ENCODE results near the gene ANKHD1. TPM values are rescaled to one million over a fixed set of nuclear protein-coding genes. Genes with fewer than 3 reads are reported as not detected.

ANKHD1 gene
- total and polyA plus RNA-seq, 9 of the 15 experiments (the other 6 are each of a cell fraction or from before 2014, with no cell fraction given): 38.9 to 138 (median 78.7) TPM

- TF ChIP-seq NKRF (IDR thresholded peaks at IDR 0.05; ENCODE audit: borderline replicate concordance) (peak; percentile 23; the same call in 1 of the 2 replicates), HDAC3 (IDR thresholded peaks at IDR 0.05; ENCODE audit: borderline replicate concordance, partially characterized antibody) (no peak), ZBED1 (IDR thresholded peaks at IDR 0.05) (0 out of 2 replicates have a peak, but pooled peaks have one; percentile 34), FOXA3 (CRISPR knock-in tag; conservative IDR thresholded peaks at IDR 0.05 in 1 of 2, IDR thresholded peaks at IDR 0.05 in 1 of 2) (no peak), U2AF2 (optimal IDR thresholded peaks at IDR 0.05; ENCODE audit: low read depth, low read length) (no peak), TSC22D4 (tag; IDR thresholded peaks at IDR 0.05) (no peak), ZKSCAN3 (CRISPR knock-in tag; IDR thresholded peaks at IDR 0.05) (no peak), NFRKB (IDR thresholded peaks at IDR 0.05; ENCODE audit: low read depth) (peak; percentile 96), ZNF311 (CRISPR knock-in tag; IDR thresholded peaks at IDR 0.05) (no peak), KAT2B (IDR thresholded peaks at IDR 0.05; ENCODE audit: low read depth, low read length) (no peak), ZNF282 (CRISPR knock-in tag; IDR thresholded peaks at IDR 0.05) (0 out of 2 replicates have a peak, but pooled peaks have one; percentile 37), ZNF232 (CRISPR knock-in tag; IDR thresholded peaks at IDR 0.05) (0 out of 2 replicates have a peak, but pooled peaks have one; percentile 70), GTF2A2 (tag; IDR thresholded peaks at IDR 0.05) (no peak)
- TF ChIP-seq, protein P1, sequence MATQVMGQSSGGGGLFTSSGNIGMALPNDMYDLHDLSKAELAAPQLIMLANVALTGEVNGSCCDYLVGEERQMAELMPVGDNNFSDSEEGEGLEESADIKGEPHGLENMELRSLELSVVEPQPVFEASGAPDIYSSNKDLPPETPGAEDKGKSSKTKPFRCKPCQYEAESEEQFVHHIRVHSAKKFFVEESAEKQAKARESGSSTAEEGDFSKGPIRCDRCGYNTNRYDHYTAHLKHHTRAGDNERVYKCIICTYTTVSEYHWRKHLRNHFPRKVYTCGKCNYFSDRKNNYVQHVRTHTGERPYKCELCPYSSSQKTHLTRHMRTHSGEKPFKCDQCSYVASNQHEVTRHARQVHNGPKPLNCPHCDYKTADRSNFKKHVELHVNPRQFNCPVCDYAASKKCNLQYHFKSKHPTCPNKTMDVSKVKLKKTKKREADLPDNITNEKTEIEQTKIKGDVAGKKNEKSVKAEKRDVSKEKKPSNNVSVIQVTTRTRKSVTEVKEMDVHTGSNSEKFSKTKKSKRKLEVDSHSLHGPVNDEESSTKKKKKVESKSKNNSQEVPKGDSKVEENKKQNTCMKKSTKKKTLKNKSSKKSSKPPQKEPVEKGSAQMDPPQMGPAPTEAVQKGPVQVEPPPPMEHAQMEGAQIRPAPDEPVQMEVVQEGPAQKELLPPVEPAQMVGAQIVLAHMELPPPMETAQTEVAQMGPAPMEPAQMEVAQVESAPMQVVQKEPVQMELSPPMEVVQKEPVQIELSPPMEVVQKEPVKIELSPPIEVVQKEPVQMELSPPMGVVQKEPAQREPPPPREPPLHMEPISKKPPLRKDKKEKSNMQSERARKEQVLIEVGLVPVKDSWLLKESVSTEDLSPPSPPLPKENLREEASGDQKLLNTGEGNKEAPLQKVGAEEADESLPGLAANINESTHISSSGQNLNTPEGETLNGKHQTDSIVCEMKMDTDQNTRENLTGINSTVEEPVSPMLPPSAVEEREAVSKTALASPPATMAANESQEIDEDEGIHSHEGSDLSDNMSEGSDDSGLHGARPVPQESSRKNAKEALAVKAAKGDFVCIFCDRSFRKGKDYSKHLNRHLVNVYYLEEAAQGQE (IDR thresholded peaks at IDR 0.05; ENCODE audit: borderline replicate concordance): peak; percentile 44; the same call in 1 of the 2 replicates
- TF ChIP-seq, protein P1 (CRISPR knock-in tag; IDR thresholded peaks at IDR 0.05; ENCODE audit: low read depth): no peak
- TF ChIP-seq, protein P2, sequence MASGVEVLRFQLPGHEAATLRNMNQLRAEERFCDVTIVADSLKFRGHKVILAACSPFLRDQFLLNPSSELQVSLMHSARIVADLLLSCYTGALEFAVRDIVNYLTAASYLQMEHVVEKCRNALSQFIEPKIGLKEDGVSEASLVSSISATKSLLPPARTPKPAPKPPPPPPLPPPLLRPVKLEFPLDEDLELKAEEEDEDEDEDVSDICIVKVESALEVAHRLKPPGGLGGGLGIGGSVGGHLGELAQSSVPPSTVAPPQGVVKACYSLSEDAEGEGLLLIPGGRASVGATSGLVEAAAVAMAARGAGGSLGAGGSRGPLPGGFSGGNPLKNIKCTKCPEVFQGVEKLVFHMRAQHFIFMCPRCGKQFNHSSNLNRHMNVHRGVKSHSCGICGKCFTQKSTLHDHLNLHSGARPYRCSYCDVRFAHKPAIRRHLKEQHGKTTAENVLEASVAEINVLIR (CRISPR knock-in tag; IDR thresholded peaks at IDR 0.05): peak; percentile 95
Measured at GRCh38 chr5:140564196-140565023, 162.8 kb downstream of the ANKHD1 start, which contains the start of the genes APBB3 and SLC35A4 (continued).
